AG04450 (cell line): ENCODE results near the gene NOP56. TPM values are rescaled to one million over a fixed set of nuclear protein-coding genes. Genes with fewer than 3 reads are reported as not detected.

Experiments
- CTCF ChIA-PET: fragments of 300-600, 350-600 bp; formaldehyde crosslinking; extraction: SDS; loops from one replicate; lab custom pipeline; 2022; ENCODE audit warnings: antibody characterized with exemption, inconsistent platforms; lab: Charles Lee
- POLR2A ChIA-PET: fragments of 350-600 bp; formaldehyde crosslinking; extraction: SDS; loops from one replicate; lab custom pipeline; 2021; ENCODE audit warnings: antibody characterized with exemption, inconsistent platforms; lab: Yijun Ruan, JAX
- DNase-seq: peaks from one replicate; pipeline ENCODE4 v3.0.0-alpha.2; 2011; ENCODE audit warnings: low read depth, low spot score
- H3K27ac ChIP-seq: one replicate; pipeline ENCODE4 v1.5.1; 2012; ENCODE audit warnings: low read depth, low read length, control low read depth
- H3K27me3 ChIP-seq: one replicate; pipeline ENCODE4 v1.6.0; 2012; ENCODE audit warnings: low read length; ENCODE audit not compliant: control insufficient read depth, insufficient read depth
- H3K4me3 ChIP-seq: 2 replicates; pipeline ENCODE4 v1.5.1; 2011; ENCODE audit warnings: mild to moderate bottlenecking, low read depth, low read length, control low read depth
- H3K9me3 ChIP-seq: 2 replicates; pipeline ENCODE4 v1.5.1; 2012; ENCODE audit warnings: low read length; ENCODE audit not compliant: control insufficient read depth, insufficient read depth
- CTCF ChIP-seq: IDR thresholded peaks from 2 replicates; pipeline ENCODE4 v1.5.1; 2011; ENCODE audit warnings: low read depth, low read length, control low read depth, inconsistent platforms
- polyA minus RNA-seq: library from RNA; depleted of rRNA, polyadenylated mRNA; stranded (reverse); fragments of >200 nt; gene quantifications from 2 replicates; pipeline ENCODE4 v1.2.3, GENCODE V29; 2011; rRNA and poly(A)+ RNA removed
- polyA plus RNA-seq: library from polyadenylated mRNA; depleted of rRNA; stranded (reverse); fragments of >200 nt; gene quantifications from 2 replicates; pipeline ENCODE4 v1.2.3, GENCODE V29; 2011; rRNA removed

The NOP56 gene
- polyA plus RNA-seq (126 and 142 TPM in 2 replicates), polyA minus RNA-seq (154 and 191 TPM in 2 replicates)

GRCh38 chr20:2651772-2652723, at the start of gene NOP56:
NOP56 (plus strand) TSS chr20:2652632; CDS start chr20:2652661, 29 bp downstream.
- CTCF ChIA-PET = interaction anchor here (0.6 to 8.4 kb wide), 7 partner anchors 91 to 349 kb away, joined by 3 to 81 read pairs (median 4); no protein-coding TSS in a partner anchor
- no peak for TF ChIP-seq CTCF

GRCh38 chr20:2602746-2603145, 49.7 kb upstream of the NOP56 start:
- no peak for DNase-seq
- POLR2A ChIA-PET = no interaction called here

More at GRCh38 chr20:2651772-2652723, at the start of gene NOP56:
- POLR2A ChIA-PET = interaction anchor here (0.6 to 3.7 kb wide), 16 partner anchors 11 to 1933 kb away, joined by 3 to 30 read pairs (median 4); partner anchors contain the start of genes EBF4, IDH3B, SNRPB and ZNF343
- Histone ChIP-seq H3K27ac (peak within 1 kb of the TSS; percentile 78), H3K27me3 (no peaks in the 10 kb centered on the region), H3K4me3 (peak within 1 kb of the TSS; percentile 99), H3K9me3 (no peaks in the 10 kb centered on the region)
- peak; percentile 68 for DNase-seq

GRCh38 chr20:2603816-2604505, 48.5 kb upstream of the NOP56 start:
- peaks cover 14% of the 10 kb centered on the region; the same call in 1 of the 2 replicates for H3K9me3 ChIP-seq
- no peak for TF ChIP-seq CTCF
- DNase-seq = no peak
- no peak overlapping the region for H3K4me3 ChIP-seq
- no peak overlapping the region for H3K27ac ChIP-seq
- ChIA-PET POLR2A (no interaction called here), CTCF (no interaction called here)
- no peaks in the 10 kb centered on the region for H3K27me3 ChIP-seq

More at GRCh38 chr20:2602746-2603145, 49.7 kb upstream of the NOP56 start:
- no peak overlapping the region for H3K4me3 ChIP-seq
- no peak overlapping the region for H3K27ac ChIP-seq
- H3K9me3 ChIP-seq = peaks cover 14% of the 10 kb centered on the region; the same call in 1 of the 2 replicates
- TF ChIP-seq CTCF = no peak
- peaks cover 2% of the 10 kb centered on the region for H3K27me3 ChIP-seq
- CTCF ChIA-PET = no interaction called here

- POLR2A ChIA-PET = no interaction called here
- Histone ChIP-seq H3K27me3 (no peaks in the 10 kb centered on the region), H3K4me3 (no peak overlapping the region), H3K27ac (no peak overlapping the region), H3K9me3 (peaks cover 14% of the 10 kb centered on the region; the same call in 1 of the 2 replicates)
- TF ChIP-seq CTCF = no peak
- DNase-seq = no peak
- CTCF ChIA-PET = no interaction called here
These were observed 48.0 kb upstream of the NOP56 start for GRCh38 chr20:2604506-2604835.
